Measurements from ENCODE around the gene LRIT2. TPM values are rescaled to one million over a fixed set of nuclear protein-coding genes. Genes with fewer than 3 reads are reported as not detected.

LRIT2 gene
- total RNA-seq, 4 donors from 2014 or later, result 0.23 TPM; not detected in 3

DNA sequence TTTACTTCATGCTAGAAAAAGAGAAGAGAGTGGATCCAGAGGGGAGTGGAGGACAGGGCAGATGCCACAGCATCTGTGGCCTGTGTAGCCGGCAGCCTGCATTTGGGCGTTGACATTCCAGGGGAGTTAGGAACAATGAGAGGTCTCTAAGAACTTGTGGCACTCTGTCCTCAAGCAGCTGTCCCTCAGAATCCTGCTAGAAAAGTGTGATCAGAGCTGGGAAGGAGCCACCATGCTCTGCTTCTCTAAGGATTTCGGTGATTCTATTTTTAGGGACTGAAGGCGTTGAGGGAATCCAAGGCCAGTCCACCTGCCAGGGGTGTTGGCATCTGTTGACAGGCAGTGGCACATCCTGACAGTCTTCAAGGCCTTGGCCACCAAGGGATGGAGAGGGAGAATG is 7.6 kb downstream of the LRIT2 start:
- no peak overlapping the region for H3K4me3 ChIP-seq (ENCODE audit: low read depth, poor library complexity, severe bottlenecking)
- intact Hi-C loops (cut with DNase I; ENCODE audit: low total_unique reads), result no loop called here
- no peak for DNase-seq (ENCODE audit: low spot score in 2 of 2)
- WGBS, 2 donors, result 75 to 82% methylated on average over 4 of the region's 4 CpGs
- TF ChIP-seq POLR2A (IDR thresholded peaks at IDR 0.05), result no peak
- TF ChIP-seq, protein P1, sequence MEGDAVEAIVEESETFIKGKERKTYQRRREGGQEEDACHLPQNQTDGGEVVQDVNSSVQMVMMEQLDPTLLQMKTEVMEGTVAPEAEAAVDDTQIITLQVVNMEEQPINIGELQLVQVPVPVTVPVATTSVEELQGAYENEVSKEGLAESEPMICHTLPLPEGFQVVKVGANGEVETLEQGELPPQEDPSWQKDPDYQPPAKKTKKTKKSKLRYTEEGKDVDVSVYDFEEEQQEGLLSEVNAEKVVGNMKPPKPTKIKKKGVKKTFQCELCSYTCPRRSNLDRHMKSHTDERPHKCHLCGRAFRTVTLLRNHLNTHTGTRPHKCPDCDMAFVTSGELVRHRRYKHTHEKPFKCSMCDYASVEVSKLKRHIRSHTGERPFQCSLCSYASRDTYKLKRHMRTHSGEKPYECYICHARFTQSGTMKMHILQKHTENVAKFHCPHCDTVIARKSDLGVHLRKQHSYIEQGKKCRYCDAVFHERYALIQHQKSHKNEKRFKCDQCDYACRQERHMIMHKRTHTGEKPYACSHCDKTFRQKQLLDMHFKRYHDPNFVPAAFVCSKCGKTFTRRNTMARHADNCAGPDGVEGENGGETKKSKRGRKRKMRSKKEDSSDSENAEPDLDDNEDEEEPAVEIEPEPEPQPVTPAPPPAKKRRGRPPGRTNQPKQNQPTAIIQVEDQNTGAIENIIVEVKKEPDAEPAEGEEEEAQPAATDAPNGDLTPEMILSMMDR (IDR thresholded peaks at IDR 0.05), result no peak

DNA sequence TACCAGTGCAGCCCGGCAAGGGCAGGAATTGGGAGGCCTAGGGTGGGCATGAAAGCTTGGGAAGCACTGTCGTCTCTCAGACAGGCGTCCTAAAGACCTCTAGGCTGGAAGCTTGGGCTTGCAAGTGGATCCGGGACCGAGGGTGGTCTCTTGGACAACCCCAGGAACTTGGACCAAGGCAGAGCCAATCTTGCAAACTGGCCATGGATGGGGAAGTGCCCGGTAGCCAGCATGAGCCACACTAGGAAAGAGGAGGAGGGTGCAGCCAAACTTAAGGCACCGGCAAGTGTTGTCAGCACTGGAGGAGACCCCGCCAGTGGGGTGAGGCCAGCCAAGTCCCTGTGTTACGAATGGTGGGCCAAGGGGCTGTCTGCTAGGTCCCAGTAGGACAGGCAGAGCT is 8.5 kb downstream of the LRIT2 start:
- DNase-seq (ENCODE audit: low spot score in 2 of 2), result peak in 1 of 2 donors; percentile 81
- no peak overlapping the region for H3K4me3 ChIP-seq (ENCODE audit: low read depth, poor library complexity, severe bottlenecking)
- TF ChIP-seq, protein P1 (IDR thresholded peaks at IDR 0.05), result no peak
- no peak for TF ChIP-seq POLR2A (IDR thresholded peaks at IDR 0.05)
- intact Hi-C loops (cut with DNase I; ENCODE audit: low total_unique reads), result no loop called here
- 82 to 86% methylated on average over 9 of the region's 9 CpGs for WGBS, 2 donors

DNA sequence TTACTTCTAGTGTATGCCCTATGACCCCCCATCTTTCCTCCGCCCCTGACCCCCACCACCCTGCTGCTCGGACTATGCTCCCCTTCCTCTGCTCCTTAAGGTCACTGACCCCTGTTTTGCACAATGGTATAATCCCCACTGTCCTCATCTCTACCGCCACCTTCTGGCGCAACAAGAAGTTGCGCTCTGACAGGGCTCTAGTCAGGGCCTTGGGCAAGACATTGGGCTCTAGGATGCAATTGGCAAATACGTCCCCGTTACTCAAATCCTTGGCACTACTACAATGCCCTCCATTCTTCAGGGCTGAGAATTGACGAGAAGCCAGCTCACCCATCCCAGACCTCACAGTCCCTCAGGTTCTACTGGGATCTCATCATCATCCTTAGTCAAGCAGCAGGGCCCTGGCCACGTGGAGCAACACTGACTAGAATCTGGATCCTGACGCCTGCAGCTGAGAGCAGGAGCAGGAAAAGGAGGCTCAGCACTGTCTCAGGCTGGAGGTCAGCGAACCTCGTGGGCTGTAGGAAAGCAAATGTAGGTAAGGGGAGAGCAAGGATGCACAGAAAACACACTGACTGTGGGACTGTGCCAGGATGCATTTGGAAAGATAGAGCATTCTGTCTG is 10.6 kb downstream of the LRIT2 start:
- DNase-seq (ENCODE audit: low spot score in 2 of 2), result peak in 1 of 2 donors; percentile 60
- TF ChIP-seq POLR2A (IDR thresholded peaks at IDR 0.05), result no peak
- TF ChIP-seq, protein P1 (IDR thresholded peaks at IDR 0.05), result no peak
- WGBS, 2 donors, result 38 to 46% methylated on average over 12 of the region's 12 CpGs

DNA sequence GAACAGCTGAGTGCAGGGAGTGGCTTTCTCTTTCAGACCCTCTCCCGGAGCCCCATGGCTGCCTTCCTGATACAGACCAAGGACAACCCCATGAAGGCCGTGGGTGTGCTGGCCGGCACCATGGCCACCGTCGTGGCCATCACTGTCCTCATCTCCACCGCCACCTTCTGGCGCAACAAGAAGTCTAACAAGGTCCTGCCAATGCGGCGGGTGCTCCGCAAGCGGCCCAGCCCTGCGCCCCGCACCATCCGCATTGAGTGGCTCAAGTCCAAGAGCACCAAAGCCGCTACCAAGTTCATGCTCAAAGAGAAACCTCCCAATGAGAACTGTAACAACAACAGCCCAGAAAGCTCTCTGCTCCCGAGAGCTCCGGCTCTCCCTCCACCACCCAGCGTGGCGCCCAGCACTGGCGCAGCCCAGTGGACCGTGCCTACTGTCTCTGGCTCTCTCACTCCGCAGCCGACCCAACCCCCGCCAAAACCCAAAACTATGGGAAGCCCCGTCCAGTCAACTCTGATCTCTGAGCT is 11.2 kb downstream of the LRIT2 start:
- WGBS, 2 donors, result 73 to 80% methylated on average over 23 to 24 of the region's 25 CpGs

More for the DNA sequence above, 10.6 kb downstream of the LRIT2 start:
- intact Hi-C loops (cut with DNase I; ENCODE audit: low total_unique reads), result loop anchor here (5.0 kb wide), 1 partner anchor 67 kb away; no protein-coding TSS in a partner anchor
- no peak overlapping the region for H3K4me3 ChIP-seq (ENCODE audit: low read depth, poor library complexity, severe bottlenecking)

DNA sequence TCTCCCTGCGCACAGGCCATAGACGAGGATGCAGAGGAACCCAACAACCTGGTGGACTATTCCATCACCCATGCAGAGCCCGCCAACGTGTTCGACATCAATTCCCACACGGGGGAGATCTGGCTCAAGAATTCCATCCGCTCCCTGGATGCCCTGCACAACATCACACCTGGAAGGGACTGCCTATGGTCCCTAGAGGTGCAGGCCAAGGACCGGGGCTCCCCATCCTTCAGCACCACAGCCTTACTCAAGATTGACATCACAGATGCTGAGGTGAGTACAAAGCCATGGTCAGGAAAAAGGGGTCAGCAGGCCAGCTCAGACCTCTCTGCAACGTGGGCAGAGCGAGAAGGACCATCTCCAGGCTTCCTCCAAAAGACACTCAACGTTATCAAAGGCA is 12.3 kb downstream of the LRIT2 start:
- no peak overlapping the region for H3K4me3 ChIP-seq (ENCODE audit: low read depth, poor library complexity, severe bottlenecking)
- TF ChIP-seq POLR2A (IDR thresholded peaks at IDR 0.05), result no peak
- TF ChIP-seq, protein P1 (IDR thresholded peaks at IDR 0.05), result no peak
- WGBS, 2 donors, result 87 to 92% methylated on average over 11 of the region's 11 CpGs
- DNase-seq (ENCODE audit: low spot score in 2 of 2), result peak in 1 of 2 donors; percentile 43
- intact Hi-C loops (cut with DNase I; ENCODE audit: low total_unique reads), result loop anchor here (5.0 kb wide), 1 partner anchor 66 kb away; no protein-coding TSS in a partner anchor

More for the DNA sequence above, 11.2 kb downstream of the LRIT2 start:
- DNase-seq (ENCODE audit: low spot score in 2 of 2), result peak in 1 of 2 donors; percentile 83
- intact Hi-C loops (cut with DNase I; ENCODE audit: low total_unique reads), result loop anchor here (5.0 kb wide), 1 partner anchor 67 kb away; no protein-coding TSS in a partner anchor
- no peak overlapping the region for H3K4me3 ChIP-seq (ENCODE audit: low read depth, poor library complexity, severe bottlenecking)
- TF ChIP-seq POLR2A (IDR thresholded peaks at IDR 0.05), result no peak
- TF ChIP-seq, protein P1 (IDR thresholded peaks at IDR 0.05), result no peak

Data from lower leg skin (tissue), 4 donors.